AG20443 (cell line): ENCODE data around the gene RSBN1.
A peak's percentile ranks its signal among the peaks of the same experiment; 100 is the strongest.
"Not testable (repeated sequence)": the region's sequence is repeated elsewhere in the genome, so short reads cannot be mapped to it uniquely, and the experiment has no call there.

Experiments used
- DNase-seq: peaks from one replicate; pipeline ENCODE4 v3.0.0; 2012; ENCODE audit warnings: low spot score, mixed read lengths

The RSBN1 gene

DNA sequence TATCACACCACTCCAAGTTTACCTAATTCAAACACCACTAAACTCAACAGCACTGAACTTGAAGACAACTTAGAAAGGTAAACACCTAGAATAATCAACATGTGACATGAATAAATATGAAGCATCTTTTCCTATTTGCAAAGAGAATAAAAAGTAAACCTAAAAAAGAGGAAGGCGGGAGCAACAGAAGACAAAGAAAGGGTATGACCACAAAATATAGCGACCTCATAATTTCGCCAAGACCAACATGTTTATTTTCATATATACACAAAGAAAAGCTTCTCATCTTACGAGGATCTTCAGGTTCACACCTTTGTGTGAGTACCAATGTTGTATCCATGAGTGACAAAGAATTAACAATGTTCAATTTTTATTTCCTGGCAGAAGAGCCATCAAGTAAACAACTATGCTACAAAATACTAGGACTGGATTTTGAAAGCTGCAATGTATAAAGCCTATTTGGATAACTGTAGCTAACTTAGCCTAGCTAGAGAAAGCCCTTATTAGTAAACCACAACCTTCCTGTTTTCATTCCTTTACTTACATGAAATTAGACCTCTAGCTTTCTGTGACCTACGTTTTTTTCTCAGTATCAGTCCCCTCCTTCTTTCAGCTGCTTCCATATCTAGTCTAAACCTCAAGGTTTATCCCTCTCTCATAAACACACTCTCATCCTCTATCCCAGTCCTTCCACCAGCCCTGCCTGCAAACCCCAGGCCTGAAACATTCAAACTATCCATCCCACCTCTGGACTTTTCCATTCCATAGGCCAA, 31.7 kb downstream of the RSBN1 start:
- DNase-seq, result peak; percentile 9

DNA sequence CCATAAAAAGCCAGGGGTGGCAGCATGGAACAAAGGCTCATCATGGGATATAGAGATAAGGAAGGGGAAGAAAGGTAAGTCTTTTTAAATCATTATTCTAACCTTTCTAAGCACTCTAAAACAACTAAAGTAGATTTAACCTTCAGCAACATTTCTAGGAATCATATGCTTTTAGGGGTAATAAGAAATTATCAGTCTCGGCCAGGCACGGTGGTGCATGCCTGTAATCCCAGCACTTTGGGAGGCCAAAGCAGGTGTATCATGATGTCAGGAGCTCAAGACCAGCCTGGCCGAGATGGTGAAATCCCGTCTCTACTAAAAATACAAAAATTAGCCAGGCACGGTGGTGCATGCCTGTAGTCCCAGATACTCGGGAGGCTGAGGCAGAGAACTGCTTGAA, 32.7 kb downstream of the RSBN1 start:
- DNase-seq, result no peak

DNA sequence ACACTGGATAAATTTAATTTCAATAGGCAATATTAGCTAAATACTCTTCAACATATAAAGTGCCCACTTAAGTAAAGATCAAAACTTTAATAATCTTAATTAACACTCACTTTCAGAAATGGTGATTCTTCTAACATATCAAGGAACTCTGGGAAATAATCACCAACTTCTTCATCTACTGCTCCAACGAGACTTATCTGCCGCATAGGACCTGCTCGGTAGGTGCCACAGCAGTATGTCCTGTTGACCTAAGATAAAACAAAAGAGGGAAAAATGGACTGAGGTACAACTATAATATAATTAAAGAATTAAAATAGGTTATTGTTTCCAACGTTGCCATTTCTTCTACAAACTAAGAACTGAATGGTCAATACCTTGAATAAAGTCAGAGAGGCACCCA, 34.7 kb downstream of the RSBN1 start:
- no peak for DNase-seq

DNA sequence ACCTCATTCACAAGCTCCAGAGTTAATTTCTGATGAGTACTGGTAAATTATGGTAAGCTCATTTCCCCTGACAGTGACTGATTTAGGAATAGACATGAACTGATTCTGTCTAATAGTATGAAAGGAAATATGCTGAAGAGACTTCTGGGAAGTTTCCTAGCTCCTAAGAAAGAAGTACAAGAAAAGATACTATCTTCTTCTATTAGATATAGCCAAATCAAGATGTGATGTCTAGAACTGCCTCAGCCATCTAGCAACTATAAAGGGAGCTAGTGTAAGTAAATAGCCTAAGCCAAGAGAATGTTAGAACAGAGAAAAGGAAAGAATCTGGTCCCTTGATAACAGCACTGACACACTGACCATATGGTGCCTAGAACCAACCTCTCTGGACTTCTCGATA, 42.2 kb downstream of the RSBN1 start:
- DNase-seq, result no peak

DNA sequence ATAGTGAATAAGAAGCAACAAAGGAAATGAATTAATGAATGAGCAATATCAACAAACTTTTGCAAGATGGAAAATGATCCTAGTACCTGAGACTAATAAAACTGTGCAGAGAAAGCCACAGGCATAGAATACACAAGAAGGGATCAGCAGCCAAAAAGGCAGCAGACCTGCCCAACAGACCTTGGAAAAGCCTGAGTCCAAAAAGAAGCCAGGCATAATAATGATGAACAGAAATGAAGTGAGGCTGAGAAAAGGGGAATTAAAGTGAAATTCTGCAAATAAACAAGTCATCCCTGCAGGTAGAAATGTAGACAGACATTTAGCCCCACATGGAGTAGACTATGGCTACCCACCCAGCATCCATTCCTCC, 42.7 kb downstream of the RSBN1 start:
- DNase-seq, result no peak

DNA sequence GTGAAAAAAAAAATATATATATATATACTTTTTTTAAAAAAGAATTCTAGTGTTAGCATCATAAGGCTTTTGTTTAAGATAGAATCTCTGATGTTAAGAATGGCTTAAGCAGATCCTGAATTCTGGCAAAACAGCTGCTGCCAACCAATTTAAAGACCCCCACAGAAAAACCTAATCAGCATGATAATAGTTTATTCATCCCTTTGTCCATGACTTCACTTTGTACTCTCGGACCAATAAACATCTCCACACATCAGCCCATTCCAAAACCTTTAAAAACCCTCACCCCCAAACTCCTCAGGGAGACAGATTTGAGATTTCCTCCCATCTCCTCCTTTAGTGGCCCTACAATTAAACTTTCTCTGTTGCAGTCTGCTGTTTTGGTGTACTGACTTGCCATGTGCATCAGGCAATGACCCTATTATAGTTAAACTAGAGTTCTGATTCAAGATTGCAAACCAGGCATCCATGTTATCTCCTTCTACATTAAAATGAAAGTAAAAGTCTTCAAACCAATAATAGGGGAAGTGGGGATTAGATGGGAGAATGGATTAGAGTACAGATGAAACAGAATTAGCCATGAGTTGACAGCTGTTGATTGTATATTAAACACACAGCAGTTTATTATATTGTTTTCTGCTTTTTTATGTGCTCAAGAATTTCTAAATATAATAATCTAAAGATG, 43.2 kb downstream of the RSBN1 start:
- no peak for DNase-seq

DNA sequence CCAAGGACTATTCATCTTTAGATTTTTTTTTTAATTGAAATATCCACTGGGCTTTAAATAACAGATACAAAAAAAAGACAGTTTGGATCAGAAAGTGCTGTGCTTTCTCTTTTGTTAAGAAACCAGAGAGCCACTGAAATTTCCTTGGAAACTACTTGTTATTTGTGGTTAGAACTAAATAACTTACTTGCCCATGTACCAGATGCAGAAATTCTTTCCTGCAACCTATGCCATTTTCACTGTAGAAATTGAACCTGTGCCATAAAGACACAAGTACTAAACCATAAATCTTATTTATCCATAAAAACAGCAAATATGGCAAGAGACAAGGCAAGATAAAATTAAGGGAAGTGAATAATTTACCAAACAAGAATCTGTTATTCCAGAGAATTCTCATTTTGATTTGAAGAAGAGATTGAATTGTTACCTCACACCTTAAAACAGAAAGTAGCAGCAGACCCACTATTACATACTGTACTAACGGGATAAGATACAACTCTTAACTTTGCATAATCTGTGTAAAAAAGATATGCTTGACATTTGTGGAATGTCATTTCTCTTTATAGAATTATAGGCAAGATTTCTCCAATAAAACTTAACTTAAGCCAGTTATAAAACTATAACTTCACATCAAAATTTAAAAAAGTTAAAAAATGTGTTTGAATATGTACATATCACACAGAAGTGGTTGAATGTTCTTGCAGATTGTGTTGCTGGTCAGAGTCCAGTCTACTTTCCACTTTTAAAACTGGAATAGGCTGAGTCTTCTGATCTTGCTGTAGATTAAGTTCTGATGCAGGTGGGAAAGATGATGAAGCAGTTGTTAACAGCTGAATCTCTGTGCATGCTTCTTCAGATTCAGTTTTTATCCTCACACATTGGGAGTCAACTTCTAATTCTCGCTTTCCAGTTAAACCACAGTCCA, 46.7 kb downstream of the RSBN1 start:
- peak; percentile 9 for DNase-seq

DNA sequence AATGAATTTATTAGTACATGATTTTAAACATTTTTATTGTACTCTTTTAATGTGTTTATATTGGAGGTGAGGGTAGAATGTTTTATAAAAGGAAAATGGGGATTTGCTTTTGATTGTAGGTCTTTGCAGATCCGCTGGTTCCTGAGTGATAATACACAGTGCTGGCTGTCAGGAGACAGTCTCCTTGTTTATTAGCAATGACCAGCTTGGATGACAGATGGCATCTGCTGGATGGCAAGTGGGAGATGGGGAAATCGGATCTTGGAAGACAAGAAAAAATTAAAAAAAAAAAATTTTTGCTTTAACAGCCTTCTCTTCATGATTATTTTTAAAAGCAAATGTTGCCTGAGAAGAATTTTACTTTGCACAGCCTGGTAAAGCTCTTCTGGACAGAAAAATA, 48.6 kb downstream of the RSBN1 start:
- DNase-seq, result no peak

DNA sequence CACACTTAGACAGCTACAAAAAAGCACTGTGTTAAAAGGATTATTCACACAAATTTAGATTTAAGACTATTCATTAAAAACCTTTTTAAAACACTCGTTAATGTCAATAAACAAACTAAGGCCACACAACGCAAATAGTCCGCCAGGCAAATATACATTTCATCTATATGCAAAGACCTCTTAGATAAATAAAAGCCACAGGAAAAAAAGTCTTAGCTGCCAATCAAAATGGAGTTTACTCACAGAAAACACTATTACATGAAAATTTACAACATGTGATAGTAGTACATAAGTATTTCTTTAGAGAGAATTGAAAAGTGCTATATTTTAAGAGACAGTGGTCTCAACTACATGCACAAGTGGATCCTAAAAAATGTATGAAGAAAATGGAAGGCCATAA, 50.3 kb downstream of the RSBN1 start:
- DNase-seq, result no peak

DNA sequence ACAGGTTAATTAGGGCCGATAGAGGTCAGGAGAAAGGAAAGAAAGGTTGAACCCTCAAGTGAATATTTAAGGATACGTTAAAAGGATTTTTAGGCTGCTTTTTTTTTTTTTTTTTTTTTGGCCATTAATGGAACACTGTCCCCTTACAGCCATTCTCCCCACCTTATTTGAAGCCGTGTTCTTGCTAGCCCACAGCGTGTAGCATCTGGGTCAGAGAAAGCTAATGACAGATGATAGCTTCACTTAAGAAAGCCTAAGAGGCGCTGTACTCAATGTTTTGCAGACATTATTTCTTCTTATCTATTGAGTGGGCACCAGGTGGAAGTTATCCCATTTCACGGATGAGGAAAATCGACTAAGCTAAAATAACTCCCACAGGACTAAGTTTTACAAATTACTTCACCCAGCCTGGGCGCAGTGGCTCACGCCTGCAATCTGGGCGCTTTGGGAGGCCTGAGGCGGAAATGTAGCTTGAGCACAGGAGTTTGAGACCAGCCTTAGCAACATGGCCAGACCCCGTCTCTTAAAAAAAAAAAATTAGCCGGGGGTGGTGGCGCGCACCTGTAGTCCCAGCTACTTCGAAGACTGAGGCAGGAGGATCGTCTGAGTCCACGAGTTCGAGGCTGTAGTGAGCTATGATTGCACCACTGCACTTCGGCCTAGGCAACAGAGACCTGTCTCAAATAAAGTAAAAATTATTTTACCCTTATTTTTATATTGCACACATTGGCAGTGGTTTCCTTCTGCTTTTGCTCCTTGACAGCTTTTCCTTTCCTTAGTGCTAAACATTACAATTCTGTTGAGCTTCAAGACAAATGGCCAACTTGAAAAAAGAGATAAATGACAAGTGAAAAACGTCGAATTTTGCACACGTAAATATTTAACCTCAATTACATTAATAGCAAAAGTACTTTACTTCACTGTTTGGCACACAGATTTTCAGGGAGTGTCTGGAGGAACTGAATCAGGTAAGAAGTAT, 51.9 kb downstream of the RSBN1 start:
- no peak for DNase-seq

DNA sequence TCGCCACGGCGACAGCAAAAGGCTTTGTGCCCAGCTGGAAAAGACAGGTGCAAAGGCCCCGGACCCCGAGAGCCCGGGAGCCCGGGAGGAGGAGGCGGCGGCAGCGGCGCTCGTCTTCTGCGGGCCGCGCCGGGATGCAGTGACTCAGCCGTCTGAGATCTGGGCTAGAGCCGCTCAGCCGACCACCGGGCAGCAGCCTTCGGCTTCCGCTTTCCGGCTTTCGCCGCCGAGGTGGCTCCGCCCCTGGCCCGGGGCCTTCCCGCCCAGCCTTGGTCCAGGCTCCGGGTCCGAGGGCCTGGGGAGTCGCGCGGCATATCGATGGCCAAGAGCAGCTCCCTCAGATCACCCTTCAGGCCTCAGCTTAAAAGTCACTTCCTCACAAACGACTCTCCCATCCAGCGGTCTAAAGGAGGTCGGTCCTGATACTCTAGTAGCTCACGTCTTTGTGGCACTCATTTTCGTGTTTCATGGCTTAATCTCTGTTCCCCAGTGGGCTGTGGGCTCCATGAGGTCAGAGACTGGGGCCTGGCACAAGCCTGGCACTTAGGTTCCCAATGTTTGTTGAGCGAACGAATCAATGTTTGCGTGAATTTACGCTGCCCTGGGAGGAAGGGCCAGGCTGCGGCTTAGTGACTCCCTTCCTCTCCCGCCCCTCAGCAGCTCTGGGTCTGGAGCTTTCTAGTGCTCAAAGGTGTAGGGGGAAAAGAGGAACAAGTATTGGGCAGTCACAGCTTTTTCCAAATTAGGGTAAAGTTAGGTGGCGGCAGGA, 52.8 kb downstream of the RSBN1 start, which contains the start of gene PHTF1:
Gene PHTF1 (minus strand): TSS at position 154 of the 769 bp plus-strand sequence. CDS start 783 bp downstream, outside the sequence.
- DNase-seq, result peak; percentile 93

DNA sequence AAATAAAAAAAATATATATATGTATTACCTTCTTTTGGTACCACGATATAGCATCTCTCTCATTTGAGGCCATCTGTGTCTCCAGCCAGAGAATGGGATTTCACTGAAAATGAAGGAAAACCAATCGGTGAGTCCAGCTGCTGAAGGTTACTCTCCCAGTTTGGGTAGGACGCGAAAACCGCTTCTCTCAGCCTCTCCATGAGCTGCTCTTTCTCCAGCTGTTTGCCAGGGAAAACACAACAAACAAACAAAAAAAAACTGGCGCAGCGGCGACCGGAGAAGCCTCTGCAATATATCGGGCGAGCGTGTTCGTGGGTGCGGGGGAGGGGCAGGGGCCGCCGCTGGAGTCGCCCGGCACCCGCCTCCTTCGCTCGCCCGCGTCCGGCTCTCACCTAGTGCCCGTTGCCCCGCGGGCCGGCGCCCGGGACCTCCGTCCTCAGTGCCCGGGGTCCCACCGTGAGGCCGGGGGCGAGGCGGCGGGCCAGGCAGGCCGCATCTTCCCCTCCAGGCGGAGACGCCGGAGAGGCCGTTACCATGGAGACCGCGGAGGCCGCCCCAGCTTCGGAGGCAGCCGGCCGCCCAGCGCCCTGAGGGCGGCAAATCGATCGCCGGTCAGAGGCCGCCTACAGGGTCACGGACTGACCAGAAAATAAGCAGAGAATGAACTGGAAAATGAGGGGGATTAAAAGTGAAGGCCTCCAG, 53.5 kb downstream of the RSBN1 start:
- peak; percentile 83 for DNase-seq

DNA sequence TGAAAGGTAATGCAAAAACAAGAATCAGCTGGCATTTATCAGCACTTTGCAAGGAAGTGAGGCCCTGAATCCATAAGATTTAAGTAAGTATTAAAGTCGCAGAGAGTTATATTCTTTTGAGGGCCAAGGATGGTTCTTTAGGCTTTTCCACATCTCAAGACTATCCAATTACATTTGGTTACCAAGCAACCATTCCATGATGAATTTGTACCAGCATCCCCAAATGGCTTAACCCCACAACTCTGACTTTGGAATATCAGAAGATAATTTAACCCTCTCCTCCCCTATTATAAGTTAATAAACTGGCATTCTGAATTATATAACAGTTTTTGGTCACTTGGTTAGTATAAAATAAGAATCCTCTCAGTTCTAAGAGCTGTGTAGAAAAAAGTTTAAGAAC, 55.8 kb downstream of the RSBN1 start:
- no peak for DNase-seq

DNA sequence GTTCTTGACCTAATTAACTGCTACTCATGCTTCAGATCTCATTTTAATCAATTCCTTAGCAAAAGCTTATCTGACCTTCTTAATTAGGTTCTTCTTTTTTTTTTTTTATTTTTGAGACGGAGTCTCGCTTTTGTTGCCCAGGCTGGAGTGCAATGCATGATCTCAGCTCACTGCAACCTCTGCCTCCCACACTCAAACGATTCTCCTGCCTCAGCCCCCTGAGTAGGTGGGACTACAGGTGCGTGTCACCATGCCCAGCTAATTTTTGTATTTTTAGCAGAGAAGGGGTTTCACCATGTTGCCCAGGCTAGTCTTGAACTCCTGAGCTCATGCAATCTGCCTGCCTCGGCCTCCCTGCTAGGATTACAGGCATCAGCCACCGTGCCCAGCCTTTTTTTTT, 58.9 kb downstream of the RSBN1 start:
- DNase-seq, result not testable (repeated sequence)

DNA sequence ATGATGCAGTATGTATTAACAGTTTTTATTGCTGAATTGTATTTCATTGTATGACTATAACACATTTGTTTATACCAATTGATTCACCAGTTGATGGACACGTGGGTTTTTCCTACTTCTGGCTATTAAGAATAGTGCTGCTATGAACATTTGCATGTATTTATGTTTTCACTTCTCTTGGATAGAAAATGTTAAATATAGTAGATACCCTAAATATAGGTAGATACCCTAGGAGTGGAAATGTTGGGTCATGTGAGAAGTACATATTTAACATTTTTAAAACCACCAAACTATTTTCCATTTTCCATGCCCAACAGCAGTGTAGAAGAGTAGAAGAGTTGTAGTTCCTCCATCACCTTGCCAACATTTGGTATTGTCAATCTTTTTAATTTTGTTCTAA, 60.8 kb downstream of the RSBN1 start:
- DNase-seq, result no peak

DNA sequence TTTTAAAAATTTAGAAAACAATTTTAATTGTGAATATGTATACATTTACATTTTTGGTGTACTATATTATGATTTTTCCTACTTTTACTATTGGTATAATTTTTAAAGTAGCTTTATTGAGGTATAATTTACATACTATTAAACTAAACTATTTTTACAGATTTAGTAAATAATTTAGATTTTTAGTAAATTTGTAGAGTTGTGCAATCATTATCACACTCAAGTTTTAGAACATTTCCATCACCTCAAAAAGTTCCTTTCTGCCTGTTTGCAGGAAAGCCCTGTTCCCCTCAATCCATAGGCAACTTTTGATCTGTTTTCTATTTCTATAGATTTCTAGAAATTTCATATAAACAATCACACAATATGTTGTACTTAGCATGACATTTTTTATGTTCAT, 61.2 kb downstream of the RSBN1 start:
- DNase-seq, result no peak

DNA sequence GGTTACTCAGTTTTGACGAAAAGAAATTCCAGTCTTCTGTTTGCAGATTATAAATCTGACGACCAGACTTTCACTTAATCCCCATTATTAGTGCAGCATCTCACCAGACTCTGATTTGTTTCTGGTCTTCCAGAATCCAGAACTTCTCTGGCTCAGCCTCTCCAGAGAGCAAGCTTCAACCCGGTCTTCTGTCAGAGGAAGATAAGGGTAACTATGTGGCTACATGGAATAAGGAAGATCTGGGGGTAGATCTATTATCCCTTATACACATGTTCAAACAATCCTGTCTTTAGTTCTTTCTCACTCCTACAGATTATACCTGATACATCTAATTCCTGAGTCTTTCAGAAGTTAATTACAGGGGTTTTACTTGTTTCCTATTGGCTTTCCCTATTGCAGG, 62.9 kb downstream of the RSBN1 start:
- no peak for DNase-seq

DNA sequence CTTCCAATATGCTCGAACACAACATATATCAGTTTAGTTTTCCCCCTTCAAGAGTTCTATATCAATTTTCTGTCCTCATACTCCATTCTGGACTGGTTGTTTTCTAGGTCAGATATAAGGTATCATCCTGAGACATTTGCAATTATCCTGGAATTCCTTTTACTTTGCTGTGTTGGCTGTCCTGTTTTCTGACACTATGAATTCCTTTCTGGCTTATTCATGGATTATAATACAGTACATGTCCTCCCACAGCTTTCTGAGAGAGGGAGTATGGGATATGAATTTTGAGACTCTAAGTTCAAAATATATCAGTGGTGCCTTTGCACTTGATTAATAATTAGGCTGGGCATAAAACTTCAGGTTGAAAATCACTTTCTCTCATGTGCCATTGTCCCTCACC, 64.9 kb downstream of the RSBN1 start:
- DNase-seq, result peak; percentile 56

DNA sequence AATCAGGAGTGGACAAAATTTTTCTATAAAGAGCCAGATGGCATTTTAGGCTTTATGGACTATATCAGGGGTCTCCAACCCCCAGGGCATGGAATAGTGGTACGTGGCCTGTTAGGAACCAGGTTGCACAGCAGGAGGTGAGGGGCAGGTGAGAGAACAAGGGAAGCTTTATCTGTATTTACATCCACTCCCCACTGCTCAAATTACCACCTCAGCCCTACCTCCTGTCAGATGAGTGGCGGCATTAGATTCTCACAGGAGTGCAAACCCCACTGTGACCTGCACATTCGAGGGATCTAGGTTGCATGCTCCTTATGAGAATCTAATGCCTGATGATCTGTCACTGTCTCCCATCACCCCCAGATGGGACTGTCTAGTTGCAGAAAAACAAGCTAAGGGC, 66.9 kb downstream of the RSBN1 start:
- DNase-seq, result no peak

DNA sequence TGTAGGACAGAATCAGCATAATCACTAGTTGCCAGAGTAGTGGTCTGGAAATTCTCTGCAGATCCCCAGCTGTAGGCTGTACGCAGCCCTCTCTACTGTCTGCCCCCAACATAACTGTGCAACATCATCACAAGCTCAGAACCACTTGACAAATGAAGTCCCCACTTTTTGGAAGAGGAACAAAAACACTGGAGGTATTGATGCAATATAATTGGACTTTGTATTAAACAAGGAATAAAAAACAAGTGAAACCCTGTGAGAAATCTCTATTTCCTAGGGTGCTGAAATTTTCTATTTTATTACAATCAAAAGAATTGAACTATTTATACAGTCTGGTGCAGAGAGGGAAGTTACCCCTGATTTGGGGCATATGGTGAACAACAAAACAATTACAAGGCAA, 68.2 kb downstream of the RSBN1 start:
- no peak for DNase-seq
